Sigmoid colon (tissue), 4 donors: Measurements from ENCODE around the gene SMARCC1.

Source experiments
- EP300 ChIP-seq, 4 donors: sonication (generic); formaldehyde crosslinking; IDR thresholded peaks; one replicate each; pipeline ENCODE4 v1.6.1; 2017; ENCODE audit warnings: antibody characterized with exemption in 4 of 4
- POLR2A ChIP-seq, 2 donors: fragments of 450-650 bp; IDR thresholded peaks; one replicate each; pipeline ENCODE4 v1.6.1; 2016; ENCODE audit warnings: antibody characterized with exemption in 2 of 2, mild to moderate bottlenecking in 2 of 2, moderate library complexity in 2 of 2
- TF ChIP-seq, protein P1 (sequence below), 4 experiments: fragments of 450-650 bp in 3 of 4; fragments of 200-600 bp in 1 of 4; IDR thresholded peaks; one replicate each; pipeline ENCODE4 v1.5.1; 2016 to 2019; ENCODE audit warnings: antibody characterized with exemption in 4 of 4, mild to moderate bottlenecking in 3 of 4, moderate library complexity in 2 of 4

DNA sequence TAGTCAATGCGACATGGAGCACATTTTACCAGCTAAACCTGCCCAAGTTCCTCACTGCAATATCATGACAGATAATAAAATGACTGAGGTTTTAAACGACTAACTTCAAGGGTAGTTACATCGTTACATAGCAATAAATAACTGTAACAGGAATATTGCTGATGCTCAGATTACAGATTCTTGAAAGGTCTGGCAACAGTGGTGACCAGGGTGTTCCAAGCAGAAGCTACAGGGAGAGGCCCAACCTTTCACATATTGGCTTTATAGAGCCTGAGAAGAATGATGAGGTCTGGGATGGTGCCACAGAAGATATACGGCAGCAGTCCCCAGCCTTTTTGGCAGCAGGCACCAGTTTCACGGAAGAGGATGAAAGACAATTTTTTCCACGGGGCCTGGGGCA, 151.9 kb downstream of the SMARCC1 start:
- TF ChIP-seq EP300 (IDR thresholded peaks at IDR 0.05): no peak
- TF ChIP-seq, protein P1, sequence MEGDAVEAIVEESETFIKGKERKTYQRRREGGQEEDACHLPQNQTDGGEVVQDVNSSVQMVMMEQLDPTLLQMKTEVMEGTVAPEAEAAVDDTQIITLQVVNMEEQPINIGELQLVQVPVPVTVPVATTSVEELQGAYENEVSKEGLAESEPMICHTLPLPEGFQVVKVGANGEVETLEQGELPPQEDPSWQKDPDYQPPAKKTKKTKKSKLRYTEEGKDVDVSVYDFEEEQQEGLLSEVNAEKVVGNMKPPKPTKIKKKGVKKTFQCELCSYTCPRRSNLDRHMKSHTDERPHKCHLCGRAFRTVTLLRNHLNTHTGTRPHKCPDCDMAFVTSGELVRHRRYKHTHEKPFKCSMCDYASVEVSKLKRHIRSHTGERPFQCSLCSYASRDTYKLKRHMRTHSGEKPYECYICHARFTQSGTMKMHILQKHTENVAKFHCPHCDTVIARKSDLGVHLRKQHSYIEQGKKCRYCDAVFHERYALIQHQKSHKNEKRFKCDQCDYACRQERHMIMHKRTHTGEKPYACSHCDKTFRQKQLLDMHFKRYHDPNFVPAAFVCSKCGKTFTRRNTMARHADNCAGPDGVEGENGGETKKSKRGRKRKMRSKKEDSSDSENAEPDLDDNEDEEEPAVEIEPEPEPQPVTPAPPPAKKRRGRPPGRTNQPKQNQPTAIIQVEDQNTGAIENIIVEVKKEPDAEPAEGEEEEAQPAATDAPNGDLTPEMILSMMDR (IDR thresholded peaks at IDR 0.05): no peak
- no peak for TF ChIP-seq POLR2A (IDR thresholded peaks at IDR 0.05)
